ENCODE data around the gene LPIN1. TPM values are rescaled to one million over a fixed set of nuclear protein-coding genes. Genes with fewer than 3 reads are reported as not detected.

LPIN1 gene
- total RNA-seq, 1 donor from 2014 or later = 13.1 TPM

GRCh38 chr2:11762031-11762430, 15.6 kb downstream of the LPIN1 start:
- DNase-seq (ENCODE audit: low read depth in 2 of 2) = no peak

GRCh38 chr2:11762799-11763461, 16.5 kb downstream of the LPIN1 start:
- DNase-seq (ENCODE audit: low read depth in 2 of 2) = peak; percentile 70 to 71

DNA sequence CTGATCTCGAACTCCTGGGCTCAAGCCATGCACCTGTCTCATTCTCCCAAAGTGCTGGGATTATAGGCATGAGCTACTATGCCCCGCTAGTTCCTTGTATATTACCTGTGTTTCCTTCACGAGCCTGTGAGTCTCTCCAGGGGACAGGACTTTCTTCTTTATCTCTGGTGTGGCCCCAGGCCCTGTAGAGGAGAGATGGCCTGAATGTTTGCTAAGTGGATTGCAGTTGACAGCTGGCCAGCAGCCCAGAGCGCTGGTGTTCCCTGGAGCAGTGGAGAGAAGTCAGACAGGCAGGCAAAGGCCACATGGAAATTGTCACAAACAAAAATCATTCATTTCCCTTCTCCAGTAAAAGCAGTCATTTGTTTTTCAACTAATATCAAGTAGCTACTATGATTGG, 17.9 kb downstream of the LPIN1 start:
- DNase-seq (ENCODE audit: low read depth in 2 of 2) = peak in 1 of 2 donors; percentile 72

GRCh38 chr2:11764920-11765319, 18.5 kb downstream of the LPIN1 start:
- no peak for DNase-seq (ENCODE audit: low read depth in 2 of 2)

DNA sequence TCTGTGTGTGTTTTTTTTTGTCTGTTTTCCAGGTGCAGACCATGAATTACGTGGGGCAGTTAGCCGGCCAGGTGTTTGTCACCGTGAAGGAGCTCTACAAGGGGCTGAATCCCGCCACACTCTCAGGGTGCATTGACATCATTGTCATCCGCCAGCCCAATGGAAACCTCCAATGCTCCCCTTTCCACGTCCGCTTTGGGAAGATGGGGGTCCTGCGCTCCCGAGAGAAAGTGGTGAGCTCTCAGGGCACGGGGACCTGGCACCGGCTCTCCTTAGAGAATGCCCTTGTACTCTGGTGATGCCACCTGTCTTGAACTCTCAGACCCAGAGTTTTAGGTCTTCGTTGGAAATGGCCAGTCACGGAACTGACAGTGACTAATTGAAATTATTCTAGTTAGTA, 19.1 kb downstream of the LPIN1 start:
- no peak for DNase-seq (ENCODE audit: low read depth in 2 of 2)

GRCh38 chr2:11766016-11766415, 19.6 kb downstream of the LPIN1 start:
- no peak for DNase-seq (ENCODE audit: low read depth in 2 of 2)

GRCh38 chr2:11767779-11768178, 21.3 kb downstream of the LPIN1 start:
- DNase-seq (ENCODE audit: low read depth in 2 of 2) = no peak

DNA sequence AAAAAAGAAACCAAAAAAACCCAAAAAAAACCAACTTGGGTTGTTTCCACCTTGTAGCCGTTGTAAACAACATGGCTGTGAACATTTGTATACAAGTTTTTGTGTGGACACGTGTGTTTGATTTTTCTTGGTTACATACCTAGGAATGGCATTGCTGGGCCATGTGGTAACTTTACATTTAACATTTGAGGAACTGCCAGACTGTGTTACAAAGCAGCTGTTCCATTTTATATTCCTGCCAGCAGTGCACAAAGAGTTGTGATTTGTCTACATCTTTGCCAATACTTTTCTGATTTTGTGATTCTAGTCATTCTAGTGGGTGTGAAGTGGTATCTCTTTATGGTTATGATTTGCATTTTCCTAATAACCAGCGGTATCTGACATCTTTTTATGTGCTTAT, 22.5 kb downstream of the LPIN1 start:
- DNase-seq (ENCODE audit: low read depth in 2 of 2) = no peak

GRCh38 chr2:11769516-11769915, 23.1 kb downstream of the LPIN1 start:
- no peak for DNase-seq (ENCODE audit: low read depth in 2 of 2)

DNA sequence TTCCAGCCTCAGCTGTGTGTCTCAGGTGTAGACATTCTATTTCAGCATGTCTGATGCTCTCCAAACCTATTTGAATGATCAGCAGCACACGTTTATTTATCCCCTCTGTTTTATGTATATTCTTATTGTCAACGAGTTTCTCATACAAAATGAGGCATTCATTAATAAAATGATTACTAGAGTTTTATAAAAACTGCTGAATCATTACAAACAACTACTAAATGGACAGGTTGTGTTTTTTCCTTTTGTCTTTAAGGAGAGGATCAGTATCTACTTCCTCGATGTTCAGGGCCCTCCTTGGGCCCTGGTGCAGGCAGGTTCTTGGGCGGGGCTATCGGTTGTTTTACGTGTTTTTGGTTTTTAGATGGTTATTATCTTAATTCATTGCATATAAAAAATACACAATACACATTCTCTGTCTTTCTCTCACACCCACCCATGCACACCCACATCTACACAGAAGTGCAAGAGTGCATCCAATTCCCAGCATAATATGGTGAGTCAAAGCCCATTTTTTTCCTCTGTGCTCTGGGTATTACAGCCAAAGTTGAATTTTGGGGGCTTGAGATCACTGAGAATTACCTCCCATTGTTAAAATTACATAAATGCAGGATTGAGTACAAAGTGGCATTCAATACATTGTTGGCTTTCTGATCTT, 24.2 kb downstream of the LPIN1 start:
- DNase-seq (ENCODE audit: low read depth in 2 of 2) = no peak

GRCh38 chr2:11771971-11772615, 25.7 kb downstream of the LPIN1 start:
- no peak for DNase-seq (ENCODE audit: low read depth in 2 of 2)

- DNase-seq (ENCODE audit: low read depth in 2 of 2) = no peak
Observed at GRCh38 chr2:11773111-11773510, 26.7 kb downstream of the LPIN1 start.

DNA sequence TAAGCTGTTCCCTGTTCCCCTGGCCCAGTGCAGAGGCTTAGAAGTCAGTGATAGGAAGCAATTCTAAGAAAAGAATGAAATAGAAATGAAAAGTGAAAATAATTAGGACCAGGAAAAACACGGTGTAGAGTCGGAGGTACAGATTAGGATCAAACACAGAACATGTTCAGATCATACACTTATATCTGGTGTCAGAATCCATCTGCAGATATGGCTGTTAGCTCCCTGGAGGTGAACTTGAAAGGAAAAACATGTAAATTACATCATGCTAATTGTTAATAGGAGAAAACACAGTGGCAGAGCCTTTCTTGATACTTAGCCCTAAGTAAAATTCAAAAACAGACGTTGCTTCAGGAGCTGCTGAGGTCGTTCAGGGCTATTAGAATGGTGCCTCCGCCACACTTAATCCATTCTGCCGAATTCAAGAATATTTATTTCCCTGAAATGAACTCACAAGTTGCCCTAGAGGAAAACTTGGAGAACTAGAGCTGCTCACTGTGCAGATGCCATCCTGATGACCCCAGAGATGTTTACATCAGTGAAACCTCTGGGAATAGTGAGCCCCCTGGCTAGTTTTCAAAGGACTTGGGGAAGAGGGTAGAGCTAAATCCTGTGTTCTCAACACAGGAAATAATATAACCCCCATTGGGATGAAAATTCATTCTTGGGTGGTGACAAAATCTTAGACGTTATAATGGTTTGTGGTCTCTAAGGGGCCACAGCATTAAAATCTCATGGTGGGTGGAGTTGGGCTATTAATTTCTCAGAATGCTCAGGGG, 27.5 kb downstream of the LPIN1 start:
- no peak for DNase-seq (ENCODE audit: low read depth in 2 of 2)

GRCh38 chr2:11774600-11774999, 28.2 kb downstream of the LPIN1 start:
- no peak for DNase-seq (ENCODE audit: low read depth in 2 of 2)

- peak; percentile 31 to 66 for DNase-seq (ENCODE audit: low read depth in 2 of 2)
Observed at GRCh38 chr2:11775384-11775783, 29.0 kb downstream of the LPIN1 start.

DNA sequence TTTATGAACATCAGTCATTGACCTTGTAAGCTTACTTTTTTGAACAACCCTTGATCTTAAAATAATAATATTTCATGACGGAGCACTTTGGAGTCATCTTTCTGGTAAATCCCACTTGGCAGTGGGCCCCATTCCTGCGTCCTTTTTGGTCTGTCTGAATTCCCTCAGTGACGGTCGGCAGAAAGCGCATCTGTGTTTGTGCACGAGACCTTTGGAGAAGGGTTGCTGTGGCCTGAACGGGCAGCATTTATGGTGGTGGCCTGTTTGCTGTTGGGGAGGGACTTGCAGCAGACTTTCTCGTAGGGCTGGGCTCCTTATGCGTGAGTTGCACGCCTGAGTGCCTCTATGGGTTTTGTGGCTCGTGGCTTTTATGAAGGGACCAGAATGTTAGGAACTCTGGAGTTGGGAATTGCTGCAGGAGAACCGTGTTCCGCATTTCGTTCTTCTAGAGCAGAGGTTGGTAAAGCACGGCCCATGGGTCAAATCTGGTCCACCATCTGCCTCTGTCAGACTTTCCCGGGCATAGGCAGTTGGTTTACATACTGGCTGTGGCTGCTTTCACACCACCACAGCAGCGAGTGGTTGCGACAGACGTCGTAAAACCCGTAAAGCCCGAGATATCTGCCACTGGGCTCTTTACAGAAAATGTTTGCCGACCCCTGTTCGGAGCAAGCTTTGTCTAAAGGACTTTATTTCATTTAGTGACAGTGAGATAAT, 30.8 kb downstream of the LPIN1 start:
- no peak for DNase-seq (ENCODE audit: low read depth in 2 of 2)

GRCh38 chr2:11777886-11778415, 31.5 kb downstream of the LPIN1 start:
- no peak for DNase-seq (ENCODE audit: low read depth in 2 of 2)

DNA sequence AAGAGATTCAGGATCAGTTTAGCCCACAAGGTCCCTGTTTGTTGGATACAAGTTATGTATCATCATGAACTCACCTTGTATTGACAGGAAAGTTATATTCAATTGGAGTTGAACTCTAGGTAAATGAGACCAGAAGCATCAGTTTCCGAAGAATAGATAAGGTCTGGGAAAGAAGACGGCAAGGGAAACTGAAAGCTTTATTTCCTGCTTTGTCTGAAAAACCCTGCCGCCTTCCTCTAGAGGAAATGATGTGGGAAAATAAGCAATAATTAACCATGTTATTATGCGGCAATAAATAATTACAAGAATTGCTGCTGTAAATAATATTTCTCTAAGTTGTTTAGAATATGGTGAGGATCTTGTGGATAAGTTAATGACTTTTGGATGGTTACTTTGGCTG, 32.0 kb downstream of the LPIN1 start:
- DNase-seq (ENCODE audit: low read depth in 2 of 2) = peak in 1 of 2 donors; percentile 37

- DNase-seq (ENCODE audit: low read depth in 2 of 2) = peak; percentile 69 to 81
Observed at GRCh38 chr2:11778923-11779757, 32.7 kb downstream of the LPIN1 start.

DNA sequence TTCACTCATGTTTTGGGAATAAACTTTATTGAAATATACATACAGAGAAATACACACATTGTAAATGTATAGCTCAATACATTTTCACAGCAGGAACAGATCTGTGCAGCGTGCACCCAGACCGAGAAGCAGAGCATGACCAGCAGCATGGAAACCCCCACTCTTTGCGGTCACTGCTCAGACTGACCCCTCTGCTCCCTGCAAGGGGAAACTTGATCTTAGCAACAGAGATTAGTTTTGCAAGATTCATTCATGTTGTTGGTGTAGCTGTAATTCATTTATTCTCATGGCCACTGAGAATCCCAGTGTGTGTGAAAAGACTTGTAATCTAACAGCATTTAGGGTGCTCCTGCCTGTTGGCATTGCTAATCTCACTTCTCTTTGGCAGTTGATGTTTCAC, 35.2 kb downstream of the LPIN1 start:
- DNase-seq (ENCODE audit: low read depth in 2 of 2) = no peak

Data from lung microvascular endothelial cell (primary cell).